K562 (cell line): ENCODE data around the gene HSF5. TPM values are rescaled to one million over a fixed set of nuclear protein-coding genes. Genes with fewer than 3 reads are reported as not detected.

Experiments used
- ATAC-seq: fragments of 200-7000 bp; cut with Tn5 transposase; 3 replicates; pipeline ENCODE4 v1.9.1; 2020; ENCODE audit warnings: moderate library complexity
- BruUV-seq: library from RNA; stranded (reverse); fragments of 400-500 nt; replicated peaks from 2 replicates; lab custom pipeline; 2021; lab: Mats Ljungman, UMichigan
- CTCF ChIA-PET: fragments of 300-600 bp; formaldehyde crosslinking; extraction: SDS; loops from one replicate; lab custom pipeline; 2021; ENCODE audit warnings: low intra/inter-chr PET ratio; lab: Yijun Ruan, JAX
- POLR2A ChIA-PET: fragments of 300-600, 350-650 bp; sonication (Branson Sonifier 250); formaldehyde crosslinking; extraction: SDS; loops from one replicate; lab custom pipeline; 2021; ENCODE audit warnings: antibody characterized with exemption, inconsistent platforms; lab: Yijun Ruan, JAX
- DNase-seq, 4 experiments: peaks; one replicate each; pipeline versions ENCODE4 v3.0.0 to v3.0.0-alpha.2; 2011 to 2018; ENCODE audit warnings: low spot score in 3 of 4, mixed read lengths in 3 of 4; ENCODE audit errors: extremely low read depth in 1 of 4
- FAIRE-seq: peaks from 2 replicates; lab custom pipeline; 2011; peaks lifted over from hg19 to GRCh38; lab: Jason Lieb, UNC
- H2AFZ ChIP-seq: 2 replicates; pipeline ENCODE4 v1.6.0; 2011; ENCODE audit warnings: low read depth, low read length, control low read depth, inconsistent platforms
- H3K27ac ChIP-seq: fragments of 200-600 bp; 3 replicates; pipeline ENCODE4 v1.8.0; 2011; ENCODE audit warnings: low read depth, mild to moderate bottlenecking, control low read depth, inconsistent platforms, low read length, moderate library complexity, mixed read lengths; ENCODE audit errors: extremely low read depth
- H3K27me3 ChIP-seq, 2 experiments: fragments of 300-600 bp in 1 of 2; 2 replicates in 1 of 2; 3 replicates in 1 of 2; pipeline versions ENCODE4 v1.6.0 to v1.8.0; 2011; ENCODE audit warnings: inconsistent platforms in 2 of 2, low read length in 2 of 2, mild to moderate bottlenecking in 1 of 2, mixed read lengths in 1 of 2, moderate library complexity in 1 of 2; ENCODE audit not compliant: control insufficient read depth in 2 of 2, insufficient read depth in 2 of 2
- H3K36me3 ChIP-seq: fragments of 300-600 bp; 3 replicates; pipeline ENCODE4 v1.8.0; 2011; ENCODE audit warnings: mild to moderate bottlenecking, low read length, inconsistent platforms; ENCODE audit not compliant: control insufficient read depth, insufficient read depth
- H3K4me1 ChIP-seq, 2 experiments: fragments of 200-600 bp in 1 of 2; replicated peaks in 1 of 2; 2 replicates in 1 of 2; 3 replicates in 1 of 2; pipeline versions ENCODE4 v1.5.1 to v1.8.0; 2011; ENCODE audit warnings: inconsistent platforms in 2 of 2, low read length in 2 of 2, mild to moderate bottlenecking in 1 of 2, mixed read lengths in 1 of 2, moderate library complexity in 1 of 2; ENCODE audit not compliant: control insufficient read depth in 2 of 2, insufficient read depth in 2 of 2
- H3K4me2 ChIP-seq: 2 replicates; pipeline ENCODE4 v1.6.1; 2011; ENCODE audit warnings: low read length, control low read depth, inconsistent platforms, mixed read lengths; ENCODE audit not compliant: insufficient read depth
- H3K4me3 ChIP-seq: fragments of 200-600 bp; sonication (generic), shearing (Covaris generic); 2 replicates; pipeline ENCODE4 v1.5.1; 2016; ENCODE audit warnings: control low read depth, inconsistent platforms
- H3K79me2 ChIP-seq: fragments of 200-600 bp; 3 replicates; pipeline ENCODE4 v1.8.0; 2011; ENCODE audit warnings: low read length, inconsistent platforms; ENCODE audit not compliant: control insufficient read depth, insufficient read depth
- H3K9ac ChIP-seq, 2 experiments: 2 replicates each; pipeline versions ENCODE4 v1.6.0 to v1.6.1; 2011; ENCODE audit warnings: low read depth in 2 of 2, low read length in 2 of 2, control low read depth in 1 of 2, inconsistent platforms in 1 of 2, mild to moderate bottlenecking in 1 of 2, mixed read lengths in 1 of 2; ENCODE audit not compliant: insufficient read depth in 1 of 2
- H3K9me1 ChIP-seq: one replicate; pipeline ENCODE4 v1.6.0; 2011; ENCODE audit warnings: inconsistent platforms, mild to moderate bottlenecking, low read length, moderate library complexity; ENCODE audit not compliant: control insufficient read depth, insufficient read depth
- H3K9me3 ChIP-seq: replicated peaks from 2 replicates; pipeline ENCODE4 v1.5.1; 2011; ENCODE audit warnings: low read depth, low read length, inconsistent platforms; ENCODE audit not compliant: control insufficient read depth, insufficient read depth
- H4K20me1 ChIP-seq: replicated peaks from 2 replicates; pipeline ENCODE4 v1.6.1; 2011; ENCODE audit warnings: low read length, inconsistent platforms, mixed read lengths; ENCODE audit not compliant: control insufficient read depth, insufficient read depth
- CBX2 ChIP-seq: fragments of 200-600 bp; sonication (generic); IDR thresholded peaks from one replicate; pipeline ENCODE4 v1.6.1; 2012; ENCODE audit warnings: mild to moderate bottlenecking, low read length, inconsistent platforms; ENCODE audit not compliant: insufficient read depth, poor library complexity, severe bottlenecking
- CLOCK ChIP-seq: fragments of 250-450 bp; sonication (Bioruptor Pico); IDR thresholded peaks from 2 replicates; pipeline ENCODE4 v1.4.0; 2020; ENCODE audit warnings: mild to moderate bottlenecking, moderate library complexity, borderline replicate concordance
- FOXJ2 ChIP-seq: fragments of 200-800 bp; sonication (Bioruptor generic); IDR thresholded peaks from 2 replicates; pipeline ENCODE4 v1.6.1; 2016; ENCODE audit warnings: missing genetic modification characterization, missing compliant biosample characterization
- MECOM ChIP-seq: fragments of 250-450 bp; sonication (Bioruptor Pico); IDR thresholded peaks from 2 replicates; pipeline ENCODE4 v1.8.0; 2022; ENCODE audit warnings: inconsistent platforms
- RBM25 ChIP-seq: fragments of 200-400 bp; formaldehyde crosslinking; IDR thresholded peaks from 2 replicates; pipeline ENCODE4 v1.6.1; 2018; ENCODE audit warnings: low read length, low read depth, moderate library complexity; ENCODE audit not compliant: severe bottlenecking
- ZBTB7A ChIP-seq: IDR thresholded peaks from 2 replicates; pipeline ENCODE4 v1.6.1; 2011; ENCODE audit warnings: low read depth, mild to moderate bottlenecking, low read length, moderate library complexity, borderline replicate concordance; ENCODE audit not compliant: control insufficient read depth
- ZNF592 ChIP-seq: fragments of 450-650 bp; IDR thresholded peaks from 2 replicates; pipeline ENCODE4 v1.6.1; 2017; ENCODE audit warnings: antibody characterized with exemption, mild to moderate bottlenecking
- WGBS: fragments of 100-300 bp; shearing (Covaris generic); methylation state at CpG from one replicate; pipeline ENCODE4 v1.1.6; 2016; ENCODE audit warnings: low coverage, mixed read lengths; ENCODE audit not compliant: insufficient coverage; ENCODE audit errors: missing lambda C conversion rate; 5-methylcytosine and 5-hydroxymethylcytosine counted together
- in situ Hi-C: fragments of 300-500 bp; cut with MboI; formaldehyde crosslinking; loops from 4 replicates; pipeline ENCODE4 v1.15.0; 2018; ENCODE audit warnings: inconsistent platforms, mixed read lengths
- intact Hi-C: fragments of 100-400 bp; cut with micrococcal nuclease; formaldehyde crosslinking; loops from 2 replicates; pipeline ENCODE4 v1.14.2; 2022
- polyA plus RNA-seq, 8 experiments: library from polyadenylated mRNA; depleted of rRNA in 4 of 8; stranded (reverse) in 5 of 8; unstranded in 3 of 8; fragments of >200 nt; fragmentation: Nextera tagmentation in 2 of 8; fragmentation: Illumina TruSeq in 1 of 8; extraction: Ambion mirVana in 2 of 8; extraction: Trizol in 1 of 8; gene quantifications; 2 replicates each; pipeline versions ENCODE4 v1.2.1 to v1.2.3, GENCODE V29; 2011 to 2014; ENCODE audit warnings: inconsistent platforms in 1 of 8, missing spikeins in 1 of 8
- total RNA-seq, 7 experiments: library from RNA; depleted of rRNA in 6 of 7; stranded (reverse); fragments of >200 nt in 6 of 7; fragmentation: Illumina TruSeq in 2 of 7; extraction: Trizol in 2 of 7; gene quantifications; 2 replicates each; pipeline versions ENCODE4 v1.2.1 to v1.2.3, GENCODE V29; 2011 to 2021; ENCODE audit warnings: low replicate concordance in 1 of 7

The HSF5 gene
- total and polyA plus RNA-seq, 9 of the 15 experiments (the other 6 are each of a cell fraction or from before 2014, with no cell fraction given), result 0.04 TPM; not detected in 8

GRCh38 chr17:58468944-58469343 is 19.3 kb downstream of the HSF5 start:
- intact Hi-C loops, result no loop called here
- TF ChIP-seq MECOM (CRISPR knock-in tag) (no peak), FOXJ2 (tag) (no peak), CBX2 (peak; percentile 54), ZBTB7A (no peak)
- H3K27ac ChIP-seq, result no peak overlapping the region
- H3K9ac ChIP-seq, result no peak overlapping the region
- H3K36me3 ChIP-seq, result no peaks in the 10 kb centered on the region
- POLR2A ChIA-PET, result interaction anchor here (0.6 to 1.0 kb wide), 4 partner anchors 9 to 152 kb away, joined by 3 to 4 read pairs (median 3); no protein-coding TSS in a partner anchor
- H3K4me2 ChIP-seq, result no peak overlapping the region
- ATAC-seq, result no peak
- no peak for DNase-seq
- BruUV-seq, result no TSS peak
- H3K4me3 ChIP-seq, result no peak overlapping the region
- in situ Hi-C loops, result no loop called here
- H4K20me1 ChIP-seq, result no peaks in the 10 kb centered on the region
- no peak for FAIRE-seq
- H2AFZ ChIP-seq, result no peak overlapping the region; the same call in 1 of the 2 replicates
- H3K27me3 ChIP-seq, result peaks cover 2 to 4% of the 10 kb centered on the region in 2 experiments; a peak in 3 of 5 replicates
- H3K9me3 ChIP-seq, result no peaks in the 10 kb centered on the region
- H3K9me1 ChIP-seq, result no peaks in the 10 kb centered on the region
- no peaks in the 10 kb centered on the region for H3K4me1 ChIP-seq
- H3K79me2 ChIP-seq, result no peaks in the 10 kb centered on the region
- WGBS, result 20% methylated on average over 3 of the region's 3 CpGs
- CTCF ChIA-PET, result interaction anchor here (0.8 kb wide), 1 partner anchor 16 kb away, joined by 3 read pairs; no protein-coding TSS in a partner anchor

GRCh38 chr17:58455491-58455890 is 32.7 kb downstream of the HSF5 start:
- Histone ChIP-seq H3K9ac (no peak overlapping the region), H2AFZ (no peak overlapping the region), H3K4me3 (no peak overlapping the region), H3K9me1 (no peaks in the 10 kb centered on the region), H3K36me3 (no peaks in the 10 kb centered on the region), H3K4me2 (no peak overlapping the region), H3K4me1 (no peaks in the 10 kb centered on the region), H3K9me3 (no peaks in the 10 kb centered on the region), H3K79me2 (no peaks in the 10 kb centered on the region), H4K20me1 (no peaks in the 10 kb centered on the region), H3K27ac (no peak overlapping the region), H3K27me3 (no peaks in the 10 kb centered on the region)
- in situ Hi-C loops, result loop anchor here (10.0 kb wide), 1 partner anchor 331 kb away; no protein-coding TSS in a partner anchor
- ChIA-PET POLR2A (interaction anchor here (0.7 kb wide), 1 partner anchor 124 kb away, joined by 4 read pairs; no protein-coding TSS in a partner anchor), CTCF (no interaction called here)
- no TSS peak for BruUV-seq
- ATAC-seq, result no peak
- intact Hi-C loops, result no loop called here
- DNase-seq, result no peak
- FAIRE-seq, result no peak
- peak; percentile 16 for TF ChIP-seq RBM25
- no peak for TF ChIP-seq CLOCK (CRISPR knock-in tag)
- TF ChIP-seq ZNF592, result no peak
